Suprapubic skin (tissue), 4 donors: Measurements from ENCODE around the gene CAMSAP1. TPM values are rescaled to one million over a fixed set of nuclear protein-coding genes. Genes with fewer than 3 reads are reported as not detected.

Experiments
- DNase-seq, 2 donors: peaks; one replicate each; pipeline ENCODE4 v3.0.0-alpha.2; 2019; ENCODE audit warnings: low spot score in 2 of 2
- H3K27ac ChIP-seq: fragments of 200-600 bp; sonication (generic); one replicate; pipeline ENCODE4 v1.5.1; 2019
- H3K27me3 ChIP-seq: fragments of 200-600 bp; sonication (generic); one replicate; pipeline ENCODE4 v1.5.1; 2019
- H3K36me3 ChIP-seq: fragments of 200-600 bp; sonication (generic); one replicate; pipeline ENCODE4 v1.5.1; 2019
- H3K4me1 ChIP-seq: fragments of 200-600 bp; sonication (generic); one replicate; pipeline ENCODE4 v1.5.1; 2019
- H3K4me3 ChIP-seq: fragments of 200-600 bp; sonication (generic); one replicate; pipeline ENCODE4 v1.5.1; 2019; ENCODE audit warnings: mild to moderate bottlenecking
- H3K9me3 ChIP-seq: fragments of 200-600 bp; sonication (generic); one replicate; pipeline ENCODE4 v1.5.1; 2019
- EP300 ChIP-seq: sonication (generic); formaldehyde crosslinking; IDR thresholded peaks from one replicate; pipeline ENCODE4 v1.6.1; 2017; ENCODE audit warnings: antibody characterized with exemption
- POLR2A ChIP-seq, 2 donors: fragments of 450-650 bp; IDR thresholded peaks; one replicate each; pipeline ENCODE4 v1.6.1; 2017; ENCODE audit warnings: antibody characterized with exemption in 2 of 2, mild to moderate bottlenecking in 2 of 2, moderate library complexity in 2 of 2
- POLR2AphosphoS5 ChIP-seq, 3 donors: sonication (generic); formaldehyde crosslinking; IDR thresholded peaks; one replicate each; pipeline ENCODE4 v1.6.1; 2017; ENCODE audit warnings: antibody characterized with exemption in 3 of 3
- WGBS: methylation state at CpG from one replicate; pipeline ENCODE4 v1.1.5; 2018; 5-methylcytosine and 5-hydroxymethylcytosine counted together
- total RNA-seq, 4 donors: library from RNA; depleted of rRNA; stranded (reverse); fragments of >200 nt; gene quantifications; one replicate each; pipeline ENCODE4 v1.1.0, GENCODE V29; 2016
- TF ChIP-seq, protein P1 (sequence below), 2 donors: fragments of 200-600 bp in 1 of 2; fragments of 450-650 bp in 1 of 2; sonication (generic) in 1 of 2; IDR thresholded peaks; one replicate each; pipeline ENCODE4 v1.5.1; 2016 to 2019; ENCODE audit warnings: antibody characterized with exemption in 2 of 2, mild to moderate bottlenecking in 1 of 2, moderate library complexity in 1 of 2

The CAMSAP1 gene
- total RNA-seq, 4 donors from 2014 or later, result 42.0 to 58.3 (median 54.9) TPM

GRCh38 chr9:135804581-135805421 is 102.5 kb downstream of the CAMSAP1 start:
- H3K4me1 ChIP-seq, result no peaks in the 10 kb centered on the region
- no peaks in the 10 kb centered on the region for H3K36me3 ChIP-seq
- TF ChIP-seq POLR2A (IDR thresholded peaks at IDR 0.05) (no peak), EP300 (no peak), POLR2AphosphoS5 (IDR thresholded peaks at IDR 0.05) (no peak)
- TF ChIP-seq, protein P1, sequence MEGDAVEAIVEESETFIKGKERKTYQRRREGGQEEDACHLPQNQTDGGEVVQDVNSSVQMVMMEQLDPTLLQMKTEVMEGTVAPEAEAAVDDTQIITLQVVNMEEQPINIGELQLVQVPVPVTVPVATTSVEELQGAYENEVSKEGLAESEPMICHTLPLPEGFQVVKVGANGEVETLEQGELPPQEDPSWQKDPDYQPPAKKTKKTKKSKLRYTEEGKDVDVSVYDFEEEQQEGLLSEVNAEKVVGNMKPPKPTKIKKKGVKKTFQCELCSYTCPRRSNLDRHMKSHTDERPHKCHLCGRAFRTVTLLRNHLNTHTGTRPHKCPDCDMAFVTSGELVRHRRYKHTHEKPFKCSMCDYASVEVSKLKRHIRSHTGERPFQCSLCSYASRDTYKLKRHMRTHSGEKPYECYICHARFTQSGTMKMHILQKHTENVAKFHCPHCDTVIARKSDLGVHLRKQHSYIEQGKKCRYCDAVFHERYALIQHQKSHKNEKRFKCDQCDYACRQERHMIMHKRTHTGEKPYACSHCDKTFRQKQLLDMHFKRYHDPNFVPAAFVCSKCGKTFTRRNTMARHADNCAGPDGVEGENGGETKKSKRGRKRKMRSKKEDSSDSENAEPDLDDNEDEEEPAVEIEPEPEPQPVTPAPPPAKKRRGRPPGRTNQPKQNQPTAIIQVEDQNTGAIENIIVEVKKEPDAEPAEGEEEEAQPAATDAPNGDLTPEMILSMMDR (IDR thresholded peaks at IDR 0.05), result no peak
- H3K27ac ChIP-seq, result no peak overlapping the region
- 84% methylated on average over 24 of the region's 24 CpGs for WGBS
- H3K4me3 ChIP-seq, result no peak overlapping the region
- no peak for DNase-seq
- H3K27me3 ChIP-seq, result no peaks in the 10 kb centered on the region
- H3K9me3 ChIP-seq, result no peaks in the 10 kb centered on the region

DNA sequence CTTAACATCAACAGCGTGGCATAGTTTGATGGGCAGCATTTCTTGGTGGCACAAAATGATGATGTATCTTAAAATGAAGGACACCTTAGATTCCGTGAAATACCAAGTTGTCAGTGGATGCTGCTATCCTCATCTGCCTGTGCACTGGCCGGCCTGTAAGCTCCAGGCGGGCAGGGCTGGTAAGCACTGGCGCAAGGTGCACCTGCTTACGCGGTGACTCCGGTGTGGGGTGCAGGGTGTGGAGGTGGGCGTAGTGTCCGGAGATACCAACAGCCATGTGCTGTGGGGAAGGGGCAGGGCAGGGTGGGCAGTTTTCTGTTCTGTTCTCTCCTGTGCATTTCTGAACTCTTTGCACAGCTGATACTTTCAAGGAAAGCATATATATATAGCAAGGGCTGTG is 103.9 kb downstream of the CAMSAP1 start:
- H3K9me3 ChIP-seq, result no peaks in the 10 kb centered on the region
- 95% methylated on average over 10 of the region's 10 CpGs for WGBS
- TF ChIP-seq, protein P1 (IDR thresholded peaks at IDR 0.05), result no peak
- TF ChIP-seq POLR2A (IDR thresholded peaks at IDR 0.05) (no peak), EP300 (no peak), POLR2AphosphoS5 (IDR thresholded peaks at IDR 0.05) (no peak)

GRCh38 chr9:135802876-135803419 is 104.4 kb downstream of the CAMSAP1 start:
- H3K27me3 ChIP-seq, result no peaks in the 10 kb centered on the region
- no peak for DNase-seq
- H3K27ac ChIP-seq, result no peak overlapping the region
- WGBS, result 37% methylated on average over 13 of the region's 18 CpGs
- no peaks in the 10 kb centered on the region for H3K9me3 ChIP-seq
- H3K4me3 ChIP-seq, result no peak overlapping the region
- no peak for TF ChIP-seq POLR2AphosphoS5 (IDR thresholded peaks at IDR 0.05)
- TF ChIP-seq POLR2A (IDR thresholded peaks at IDR 0.05), result no peak
- TF ChIP-seq EP300, result no peak
- TF ChIP-seq, protein P1 (IDR thresholded peaks at IDR 0.05), result no peak
- peaks cover 3% of the 10 kb centered on the region for H3K4me1 ChIP-seq
- H3K36me3 ChIP-seq, result no peaks in the 10 kb centered on the region

More for the DNA sequence above, 103.9 kb downstream of the CAMSAP1 start:
- H3K4me3 ChIP-seq, result no peak overlapping the region
- H3K27ac ChIP-seq, result no peak overlapping the region
- no peaks in the 10 kb centered on the region for H3K36me3 ChIP-seq
- DNase-seq, result no peak
- no peaks in the 10 kb centered on the region for H3K27me3 ChIP-seq
- peaks cover 2% of the 10 kb centered on the region for H3K4me1 ChIP-seq

DNA sequence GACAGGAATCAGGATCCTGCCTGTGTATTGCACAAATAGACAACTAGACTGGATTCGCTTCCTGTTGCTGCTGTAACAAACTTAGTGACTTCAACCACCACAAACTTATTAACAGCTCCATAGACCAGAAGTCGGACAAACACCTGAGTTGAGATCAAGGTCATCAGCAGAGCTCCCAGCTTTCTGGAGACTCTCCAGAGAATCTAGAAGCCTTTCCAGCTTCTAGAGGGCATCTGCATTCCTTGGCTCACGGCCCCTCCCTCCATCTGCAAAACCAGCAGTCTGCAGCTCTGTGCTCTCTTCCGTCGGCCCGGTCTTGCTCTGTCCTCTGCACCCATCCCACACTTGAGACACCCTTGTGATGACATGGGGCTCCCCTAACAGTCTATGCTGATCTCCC is 106.3 kb downstream of the CAMSAP1 start:
- TF ChIP-seq POLR2A (IDR thresholded peaks at IDR 0.05), result no peak
- no peak for TF ChIP-seq EP300
- 89% methylated on average over 6 of the region's 6 CpGs for WGBS
- Histone ChIP-seq H3K27ac (no peak overlapping the region), H3K9me3 (no peaks in the 10 kb centered on the region), H3K36me3 (no peaks in the 10 kb centered on the region), H3K4me3 (no peak overlapping the region), H3K27me3 (no peaks in the 10 kb centered on the region), H3K4me1 (peaks cover 11% of the 10 kb centered on the region)
- no peak for DNase-seq

DNA sequence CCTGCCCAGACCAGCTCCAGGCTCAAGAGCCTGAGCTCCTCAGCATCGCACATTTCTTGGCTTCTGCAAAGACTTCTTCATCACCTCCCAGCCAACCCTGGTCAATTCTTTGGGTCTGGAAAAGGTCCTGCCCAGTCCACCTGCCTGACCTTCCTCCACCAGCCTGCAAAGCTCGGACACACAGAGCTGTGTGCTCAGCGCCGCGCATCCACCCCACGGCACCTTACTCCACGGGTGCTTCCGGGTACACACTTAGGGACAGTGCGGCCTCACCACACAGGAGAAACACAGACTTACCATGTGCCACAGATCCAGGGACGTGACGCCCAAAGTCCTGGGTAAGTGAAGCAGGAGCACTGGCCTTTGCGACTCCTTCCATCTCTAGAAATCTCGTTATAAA is 108.1 kb downstream of the CAMSAP1 start:
- no peak for TF ChIP-seq POLR2AphosphoS5 (IDR thresholded peaks at IDR 0.05)
- Histone ChIP-seq H3K36me3 (no peaks in the 10 kb centered on the region), H3K4me1 (peaks cover 11% of the 10 kb centered on the region), H3K27ac (no peak overlapping the region), H3K4me3 (no peak overlapping the region), H3K27me3 (no peaks in the 10 kb centered on the region), H3K9me3 (no peaks in the 10 kb centered on the region)
- WGBS, result 93% methylated on average over 13 of the region's 13 CpGs
- no peak for DNase-seq

- no peaks in the 10 kb centered on the region for H3K27me3 ChIP-seq
- H3K36me3 ChIP-seq, result no peaks in the 10 kb centered on the region
- 78% methylated on average over 8 of the region's 10 CpGs for WGBS
- no peak overlapping the region for H3K4me3 ChIP-seq
- DNase-seq, result no peak
- no peak overlapping the region for H3K27ac ChIP-seq
- no peaks in the 10 kb centered on the region for H3K9me3 ChIP-seq
- peaks cover 11% of the 10 kb centered on the region for H3K4me1 ChIP-seq
- TF ChIP-seq EP300 (no peak), POLR2AphosphoS5 (IDR thresholded peaks at IDR 0.05) (no peak), POLR2A (IDR thresholded peaks at IDR 0.05) (no peak)
- TF ChIP-seq, protein P1 (IDR thresholded peaks at IDR 0.05), result no peak
Observed at GRCh38 chr9:135798263-135798585, 109.1 kb downstream of the CAMSAP1 start.
